Lower leg skin (tissue), 4 donors: Measurements from ENCODE around the gene TSSK6. TPM values are rescaled to one million over a fixed set of nuclear protein-coding genes. Genes with fewer than 3 reads are reported as not detected.
A peak's percentile ranks its signal among the peaks of the same experiment; 100 is the strongest.

Experiments used
- DNase-seq, 2 donors: peaks; one replicate each; pipeline ENCODE4 v3.0.0-alpha.2; 2019; ENCODE audit warnings: low spot score in 2 of 2
- H3K4me3 ChIP-seq: fragments of 200-600 bp; sonication (generic); 2 replicates; pipeline ENCODE4 v1.5.1; 2017; ENCODE audit warnings: mild to moderate bottlenecking, low read depth; ENCODE audit not compliant: poor library complexity, severe bottlenecking
- POLR2A ChIP-seq, 2 donors: fragments of 450-650 bp; IDR thresholded peaks; one replicate each; pipeline ENCODE4 v1.6.1; 2016 to 2017; ENCODE audit warnings: antibody characterized with exemption in 2 of 2, mild to moderate bottlenecking in 1 of 2, moderate library complexity in 1 of 2
- WGBS, 2 donors: methylation state at CpG; one replicate each; pipeline ENCODE4 v1.1.5; 2018; 5-methylcytosine and 5-hydroxymethylcytosine counted together
- intact Hi-C: fragments of 100-400 bp; cut with DNase I; formaldehyde crosslinking; loops from one replicate; pipeline ENCODE4 v1.15.0; 2023; ENCODE audit warnings: low total_unique reads
- total RNA-seq, 4 donors: library from RNA; depleted of rRNA; stranded (reverse); fragments of >200 nt; gene quantifications; one replicate each; pipeline ENCODE4 v1.1.0, GENCODE V29; 2016
- TF ChIP-seq, protein P1 (sequence below), 3 donors: fragments of 450-650 bp; IDR thresholded peaks; one replicate each; pipeline ENCODE4 v1.5.1; 2016; ENCODE audit warnings: antibody characterized with exemption in 3 of 3, mild to moderate bottlenecking in 3 of 3, moderate library complexity in 2 of 3

The TSSK6 gene
- total RNA-seq, 4 donors from 2014 or later = 4.0 to 8.9 (median 6.7) TPM

GRCh38 chr19:19531951-19532805 lies 16.8 kb upstream of the TSSK6 start:
- WGBS, 2 donors = 19 to 23% methylated on average over 32 to 33 of the region's 48 CpGs
- DNase-seq = peak; percentile 80 to 97
- intact Hi-C loops = loop anchor here (2.0 kb wide), 1 partner anchor 115 kb away; no protein-coding TSS in a partner anchor
- no peak for TF ChIP-seq POLR2A (IDR thresholded peaks at IDR 0.05)
- TF ChIP-seq, protein P1, sequence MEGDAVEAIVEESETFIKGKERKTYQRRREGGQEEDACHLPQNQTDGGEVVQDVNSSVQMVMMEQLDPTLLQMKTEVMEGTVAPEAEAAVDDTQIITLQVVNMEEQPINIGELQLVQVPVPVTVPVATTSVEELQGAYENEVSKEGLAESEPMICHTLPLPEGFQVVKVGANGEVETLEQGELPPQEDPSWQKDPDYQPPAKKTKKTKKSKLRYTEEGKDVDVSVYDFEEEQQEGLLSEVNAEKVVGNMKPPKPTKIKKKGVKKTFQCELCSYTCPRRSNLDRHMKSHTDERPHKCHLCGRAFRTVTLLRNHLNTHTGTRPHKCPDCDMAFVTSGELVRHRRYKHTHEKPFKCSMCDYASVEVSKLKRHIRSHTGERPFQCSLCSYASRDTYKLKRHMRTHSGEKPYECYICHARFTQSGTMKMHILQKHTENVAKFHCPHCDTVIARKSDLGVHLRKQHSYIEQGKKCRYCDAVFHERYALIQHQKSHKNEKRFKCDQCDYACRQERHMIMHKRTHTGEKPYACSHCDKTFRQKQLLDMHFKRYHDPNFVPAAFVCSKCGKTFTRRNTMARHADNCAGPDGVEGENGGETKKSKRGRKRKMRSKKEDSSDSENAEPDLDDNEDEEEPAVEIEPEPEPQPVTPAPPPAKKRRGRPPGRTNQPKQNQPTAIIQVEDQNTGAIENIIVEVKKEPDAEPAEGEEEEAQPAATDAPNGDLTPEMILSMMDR (IDR thresholded peaks at IDR 0.05) = peak in 1 of 3 donors; percentile 71
- no peak overlapping the region for H3K4me3 ChIP-seq

GRCh38 chr19:19530889-19531288 lies 15.5 kb upstream of the TSSK6 start:
- TF ChIP-seq, protein P1 (IDR thresholded peaks at IDR 0.05) = no peak
- TF ChIP-seq POLR2A (IDR thresholded peaks at IDR 0.05) = no peak
- no peak for DNase-seq
- WGBS, 2 donors = 79 to 86% methylated on average over 4 of the region's 4 CpGs
- H3K4me3 ChIP-seq = no peak overlapping the region
- intact Hi-C loops = no loop called here

DNA sequence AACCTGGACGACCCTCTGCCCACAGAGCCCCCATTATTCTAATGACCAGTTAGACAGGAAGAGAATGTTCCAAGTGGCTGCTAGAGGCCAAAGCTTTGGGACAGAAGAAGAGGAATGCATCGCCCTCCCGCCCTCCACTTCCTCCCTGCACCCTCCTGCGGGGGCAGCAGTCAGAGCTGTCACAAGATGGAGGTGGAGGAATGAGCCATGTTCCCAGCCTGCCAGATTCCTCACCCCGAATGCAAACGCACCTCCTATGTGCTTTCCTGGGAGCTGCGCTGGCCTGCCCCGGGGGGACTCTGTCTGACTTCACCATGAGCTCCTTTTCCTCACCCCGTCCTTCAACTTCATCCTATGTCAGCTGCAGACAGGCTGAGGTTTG lies 15.1 kb upstream of the TSSK6 start:
- TF ChIP-seq, protein P1 (IDR thresholded peaks at IDR 0.05) = no peak
- intact Hi-C loops = no loop called here
- H3K4me3 ChIP-seq = no peak overlapping the region
- WGBS, 2 donors = 54 to 70% methylated on average over 7 to 9 of the region's 9 CpGs
- DNase-seq = no peak

GRCh38 chr19:19529783-19530422 lies 14.6 kb upstream of the TSSK6 start:
- no peak for DNase-seq
- TF ChIP-seq, protein P1 (IDR thresholded peaks at IDR 0.05) = no peak
- no peak for TF ChIP-seq POLR2A (IDR thresholded peaks at IDR 0.05)
- H3K4me3 ChIP-seq = no peak overlapping the region
- WGBS, 2 donors = 68 to 77% methylated on average over 11 of the region's 11 CpGs
- intact Hi-C loops = no loop called here

GRCh38 chr19:19528721-19529490 lies 13.6 kb upstream of the TSSK6 start, which contains the start of gene YJEFN3:
Gene YJEFN3 (plus strand): TSS chr19:19528911. CDS start chr19:19528933, 22 bp downstream.
- intact Hi-C loops = no loop called here
- DNase-seq = no peak
- 49 to 62% methylated on average over 48 to 49 of the region's 50 CpGs for WGBS, 2 donors
- no peak for TF ChIP-seq POLR2A (IDR thresholded peaks at IDR 0.05)
- TF ChIP-seq, protein P1 (IDR thresholded peaks at IDR 0.05) = no peak
- no peak within 1 kb of the TSS for H3K4me3 ChIP-seq
